Pons (tissue), 1 donor: ENCODE data around the gene TMEM207.

Experiments used
- DNase-seq: peaks from one replicate; pipeline ENCODE4 v3.0.0-alpha.2; 2016; ENCODE audit warnings: low spot score

Gene TMEM207

DNA sequence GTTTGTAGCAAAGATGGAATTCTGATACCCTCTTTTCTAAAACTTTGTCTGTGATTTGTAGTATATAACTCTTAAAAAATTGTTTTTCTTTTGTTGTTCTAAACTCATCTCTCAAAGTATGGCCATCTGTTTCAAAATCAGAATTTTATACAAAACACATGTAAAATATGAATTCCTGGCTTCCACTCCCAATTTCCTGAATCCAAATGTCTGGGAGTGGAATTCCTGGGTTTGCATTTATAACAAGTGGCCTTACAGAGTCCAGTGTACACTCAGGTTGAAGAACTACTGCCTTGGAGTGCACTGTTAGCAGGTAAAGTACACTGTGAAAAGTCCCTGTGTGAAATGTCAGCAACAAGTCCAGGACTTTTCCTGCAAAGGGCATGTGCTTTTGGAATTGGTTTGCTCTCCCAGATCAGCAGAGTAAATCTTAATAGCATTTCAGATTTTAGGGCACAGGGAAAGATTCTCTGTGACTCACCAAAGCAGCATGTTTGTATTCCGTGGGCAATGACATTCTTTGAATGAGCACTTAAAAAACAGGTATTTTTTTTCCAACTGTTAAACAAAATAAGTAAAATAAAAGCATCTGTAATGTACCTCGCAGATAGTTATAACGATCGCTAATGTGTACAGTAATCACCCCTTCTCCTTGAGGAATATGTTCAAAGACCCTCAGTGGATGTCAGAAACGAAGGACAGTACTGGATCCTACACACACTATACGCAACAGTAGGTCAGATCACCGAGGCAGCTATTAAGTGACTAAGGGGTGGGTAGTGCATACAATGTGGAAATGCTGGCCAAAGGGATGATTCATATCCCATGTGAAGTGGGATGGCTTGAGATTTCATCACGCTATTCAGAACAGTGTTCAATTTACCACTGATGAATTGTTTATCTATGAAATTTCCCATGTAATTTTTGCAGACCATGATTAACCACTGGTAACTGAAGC lies 63.7 kb downstream of the TMEM207 start:
- DNase-seq: no peak

DNA sequence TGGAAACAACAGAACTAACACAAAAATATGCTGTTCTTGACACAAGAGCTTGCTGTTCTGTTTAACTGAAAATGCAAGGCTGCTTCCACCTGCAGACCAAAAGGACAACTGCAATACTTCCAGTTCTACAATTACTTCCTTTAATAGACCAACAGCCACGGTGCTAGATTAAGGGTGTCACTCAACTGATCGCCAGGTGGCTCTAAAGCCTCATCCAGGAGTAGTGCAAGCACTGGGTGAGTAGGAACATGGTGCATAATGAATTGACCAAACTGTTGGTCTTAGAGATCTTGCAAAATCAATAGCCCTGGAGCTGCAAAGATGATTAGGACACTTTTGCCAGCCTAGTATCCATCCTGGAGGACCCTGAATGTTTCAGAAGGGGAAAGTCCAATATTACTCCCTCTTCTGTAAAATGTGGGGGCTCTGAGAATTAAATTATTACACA lies 65.4 kb downstream of the TMEM207 start:
- peak; percentile 43 for DNase-seq

DNA sequence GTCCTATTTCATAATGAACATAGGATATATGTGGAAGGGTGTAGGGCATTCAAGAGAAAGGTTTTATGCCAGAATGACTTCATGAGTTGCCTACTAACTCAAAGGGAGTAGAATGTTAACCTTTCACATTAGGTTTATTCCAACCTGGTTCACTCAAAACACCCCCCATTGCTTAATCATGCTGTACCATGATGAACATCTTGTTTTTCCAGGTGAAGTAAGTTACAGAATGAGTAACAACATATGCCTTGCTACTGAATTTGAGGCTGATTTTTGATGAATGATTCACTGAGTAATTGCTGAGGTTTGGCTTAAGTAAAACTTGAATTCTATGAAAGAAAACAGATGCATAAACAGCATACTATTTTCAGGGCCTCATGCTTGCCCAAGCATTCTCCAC lies 67.6 kb downstream of the TMEM207 start:
- no peak for DNase-seq

DNA sequence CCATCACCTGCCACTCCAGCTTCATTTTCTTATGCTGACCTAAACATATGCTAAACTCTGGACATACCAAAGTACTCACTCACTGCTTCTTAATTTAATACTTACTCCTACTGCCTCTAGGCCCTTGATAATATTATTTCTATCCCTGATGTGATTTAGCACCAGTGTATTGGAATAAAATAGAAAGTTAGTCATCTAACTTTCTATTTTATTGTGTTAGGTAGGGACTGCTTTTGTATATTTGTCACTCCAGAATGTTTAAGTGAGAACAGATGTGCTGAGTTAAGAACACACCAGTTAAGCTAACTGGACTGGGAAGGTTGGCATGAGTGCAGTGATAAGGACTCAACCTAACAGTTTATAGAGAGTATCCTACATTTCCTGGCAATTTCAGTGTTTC lies 68.3 kb downstream of the TMEM207 start:
- DNase-seq: no peak

DNA sequence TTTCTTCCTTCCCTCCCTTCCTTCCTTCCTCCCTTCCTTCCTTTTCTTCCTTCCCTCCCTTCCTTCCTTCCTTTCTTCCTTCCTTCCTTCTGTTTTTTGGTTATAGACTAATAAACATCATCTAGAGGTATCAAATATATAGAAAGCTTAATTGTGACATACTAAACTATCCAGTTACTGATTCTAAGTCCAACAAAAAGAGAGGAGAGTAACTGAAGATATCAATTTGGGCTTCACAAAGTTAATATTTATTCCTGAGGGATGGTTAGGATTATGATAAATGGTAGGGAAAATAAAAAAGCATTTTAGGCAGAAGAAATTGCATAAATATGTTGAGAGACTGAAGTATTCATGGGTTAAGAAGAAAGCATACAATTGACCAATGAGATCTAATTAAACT lies 69.5 kb downstream of the TMEM207 start:
- no peak for DNase-seq
